Trophoblast cell (in vitro differentiated cells and primary cell): ENCODE results near the gene IL18R1.

Experiments
- DNase-seq, 2 donors: peaks; one replicate each; pipeline ENCODE4 v3.0.0-alpha.2; 2016
- H2AFZ ChIP-seq: 2 replicates; pipeline ENCODE4 v1.6.1; 2013; ENCODE audit warnings: low read length, moderate library complexity, mild to moderate bottlenecking; ENCODE audit not compliant: insufficient read depth, poor library complexity
- H2AK5ac ChIP-seq: 2 replicates; pipeline ENCODE4 v1.6.1; 2013; ENCODE audit warnings: mild to moderate bottlenecking, low read length
- H2BK120ac ChIP-seq: 2 replicates; pipeline ENCODE4 v1.6.1; 2013; ENCODE audit warnings: low read length, mild to moderate bottlenecking, moderate library complexity; ENCODE audit not compliant: insufficient read depth, poor library complexity
- H2BK12ac ChIP-seq: 2 replicates; pipeline ENCODE4 v1.6.1; 2013; ENCODE audit warnings: mild to moderate bottlenecking, low read length, moderate library complexity
- H2BK5ac ChIP-seq: 2 replicates; pipeline ENCODE4 v1.6.1; 2013; ENCODE audit warnings: low read length, low read depth, moderate library complexity, mild to moderate bottlenecking; ENCODE audit not compliant: poor library complexity
- H3K14ac ChIP-seq: 2 replicates; pipeline ENCODE4 v1.6.1; 2013; ENCODE audit warnings: mild to moderate bottlenecking, low read length
- H3K18ac ChIP-seq: 2 replicates; pipeline ENCODE4 v1.6.1; 2013; ENCODE audit warnings: mild to moderate bottlenecking, low read length
- H3K23ac ChIP-seq: 2 replicates; pipeline ENCODE4 v1.6.1; 2013; ENCODE audit warnings: low read length
- H3K27ac ChIP-seq: 2 replicates; pipeline ENCODE4 v1.5.1; 2013; ENCODE audit warnings: low read depth, mild to moderate bottlenecking, inconsistent platforms, low read length, moderate library complexity
- H3K27me3 ChIP-seq: 2 replicates; pipeline ENCODE4 v1.6.1; 2013; ENCODE audit warnings: inconsistent platforms, mild to moderate bottlenecking, low read length, moderate library complexity; ENCODE audit not compliant: insufficient read depth
- H3K36me3 ChIP-seq, 2 experiments: 1 replicate in 1 of 2; 2 replicates in 1 of 2; pipeline ENCODE4 v1.6.1; 2013; ENCODE audit warnings: low read length in 2 of 2, mild to moderate bottlenecking in 2 of 2, moderate library complexity in 1 of 2; ENCODE audit not compliant: insufficient read depth in 2 of 2, control insufficient read depth in 1 of 2
- H3K4ac ChIP-seq: 2 replicates; pipeline ENCODE4 v1.6.1; 2013; ENCODE audit warnings: low read depth, mild to moderate bottlenecking, low read length, moderate library complexity
- H3K4me1 ChIP-seq, 2 experiments: 1 replicate in 1 of 2; 2 replicates in 1 of 2; pipeline ENCODE4 v1.6.1; 2013; ENCODE audit warnings: low read length in 2 of 2, mild to moderate bottlenecking in 2 of 2, moderate library complexity in 1 of 2; ENCODE audit not compliant: insufficient read depth in 2 of 2, control insufficient read depth in 1 of 2
- H3K4me2 ChIP-seq: 2 replicates; pipeline ENCODE4 v1.6.1; 2013; ENCODE audit warnings: inconsistent platforms, mild to moderate bottlenecking, low read length, moderate library complexity
- H3K4me3 ChIP-seq: 2 replicates; pipeline ENCODE4 v1.5.1; 2013; ENCODE audit warnings: mild to moderate bottlenecking, low read depth, low read length, inconsistent platforms
- H3K79me1 ChIP-seq: one replicate; pipeline ENCODE4 v1.6.1; 2013; ENCODE audit warnings: low read length
- H3K79me2 ChIP-seq: 2 replicates; pipeline ENCODE4 v1.6.1; 2013; ENCODE audit warnings: low read length, mild to moderate bottlenecking; ENCODE audit not compliant: control insufficient read depth, insufficient read depth, poor library complexity
- H3K9ac ChIP-seq: 2 replicates; pipeline ENCODE4 v1.6.1; 2013; ENCODE audit warnings: mild to moderate bottlenecking, low read length
- H3K9me3 ChIP-seq: 2 replicates; pipeline ENCODE4 v1.6.1; 2013; ENCODE audit warnings: low read depth, mild to moderate bottlenecking, control low read depth, inconsistent platforms, low read length; ENCODE audit not compliant: insufficient read depth
- H4K12ac ChIP-seq: 2 replicates; pipeline ENCODE4 v1.6.1; 2013; ENCODE audit warnings: low read depth, mild to moderate bottlenecking, low read length, moderate library complexity
- H4K8ac ChIP-seq: 2 replicates; pipeline ENCODE4 v1.6.1; 2013; ENCODE audit warnings: low read depth, mild to moderate bottlenecking, low read length, moderate library complexity
- H4K91ac ChIP-seq: one replicate; pipeline ENCODE4 v1.6.1; 2013; ENCODE audit warnings: low read depth, mild to moderate bottlenecking, low read length, moderate library complexity
- WGBS: extraction: QIAGEN DNeasy Blood & Tissue Kit; methylation state at CpG from one replicate; pipeline ENCODE4 v1.1.7; 2013; ENCODE audit warnings: missing lambda C conversion rate; ENCODE audit not compliant: insufficient read length, insufficient coverage; ENCODE audit errors: extremely low coverage; 5-methylcytosine and 5-hydroxymethylcytosine counted together

IL18R1 gene

GRCh38 chr2:102368461-102369109 is 13.0 kb downstream of the IL18R1 start:
- H2BK120ac ChIP-seq, result no peak overlapping the region
- no peak for DNase-seq
- no peak overlapping the region for H2BK12ac ChIP-seq
- no peak overlapping the region for H3K4me3 ChIP-seq
- no peak overlapping the region for H2AFZ ChIP-seq
- H4K12ac ChIP-seq, result no peak overlapping the region
- no peaks in the 10 kb centered on the region for H3K79me2 ChIP-seq
- no peaks in the 10 kb centered on the region for H3K79me1 ChIP-seq
- H3K14ac ChIP-seq, result no peak overlapping the region
- no peak overlapping the region for H3K27ac ChIP-seq
- H4K91ac ChIP-seq, result no peak overlapping the region
- WGBS, result no CpG with 5 or more reads among the region's 5 CpGs
- H3K4ac ChIP-seq, result no peak overlapping the region
- H3K36me3 ChIP-seq, result no peaks in the 10 kb centered on the region
- no peaks in the 10 kb centered on the region for H3K27me3 ChIP-seq
- H3K4me2 ChIP-seq, result no peak overlapping the region
- no peak overlapping the region for H2AK5ac ChIP-seq
- H3K18ac ChIP-seq, result no peak overlapping the region
- H3K9ac ChIP-seq, result no peak overlapping the region
- H4K8ac ChIP-seq, result no peak overlapping the region
- H3K9me3 ChIP-seq, result peaks cover 4% of the 10 kb centered on the region
- no peak overlapping the region for H3K23ac ChIP-seq
- H3K4me1 ChIP-seq, result no peaks in the 10 kb centered on the region
- no peak overlapping the region for H2BK5ac ChIP-seq

- H3K27ac ChIP-seq, result no peak overlapping the region
- no peak overlapping the region for H3K14ac ChIP-seq
- no peak overlapping the region for H4K91ac ChIP-seq
- H4K12ac ChIP-seq, result no peak overlapping the region
- no peak overlapping the region for H4K8ac ChIP-seq
- no peak overlapping the region for H2BK120ac ChIP-seq
- H3K27me3 ChIP-seq, result no peaks in the 10 kb centered on the region
- H3K4ac ChIP-seq, result no peak overlapping the region
- H3K23ac ChIP-seq, result no peak overlapping the region
- H3K9ac ChIP-seq, result no peak overlapping the region
- H2AK5ac ChIP-seq, result no peak overlapping the region
- H3K4me2 ChIP-seq, result no peak overlapping the region
- DNase-seq, result no peak
- no CpG with 5 or more reads among the region's 1 CpG for WGBS
- no peaks in the 10 kb centered on the region for H3K36me3 ChIP-seq
- H3K9me3 ChIP-seq, result peaks cover 4% of the 10 kb centered on the region
- no peak overlapping the region for H2BK12ac ChIP-seq
- no peaks in the 10 kb centered on the region for H3K79me2 ChIP-seq
- H3K4me1 ChIP-seq, result no peaks in the 10 kb centered on the region
- no peaks in the 10 kb centered on the region for H3K79me1 ChIP-seq
- H2AFZ ChIP-seq, result no peak overlapping the region
- H3K4me3 ChIP-seq, result no peak overlapping the region
- H3K18ac ChIP-seq, result no peak overlapping the region
- no peak overlapping the region for H2BK5ac ChIP-seq
Observed at GRCh38 chr2:102369866-102370265, 14.3 kb downstream of the IL18R1 start.

GRCh38 chr2:102376052-102376591 is 20.5 kb downstream of the IL18R1 start:
- Histone ChIP-seq H3K4me2 (no peak overlapping the region), H2BK12ac (no peak overlapping the region), H3K27me3 (no peaks in the 10 kb centered on the region), H2BK5ac (no peak overlapping the region), H3K4me3 (no peak overlapping the region), H3K9ac (no peak overlapping the region), H3K9me3 (peaks cover 2% of the 10 kb centered on the region), H3K36me3 (no peaks in the 10 kb centered on the region), H4K12ac (no peak overlapping the region), H3K18ac (no peak overlapping the region), H2AFZ (no peak overlapping the region), H3K14ac (no peak overlapping the region), H3K23ac (no peak overlapping the region), H3K4me1 (no peaks in the 10 kb centered on the region), H2BK120ac (no peak overlapping the region), H4K8ac (no peak overlapping the region), H3K79me1 (no peaks in the 10 kb centered on the region), H3K79me2 (no peaks in the 10 kb centered on the region), H2AK5ac (no peak overlapping the region), H3K4ac (no peak overlapping the region), H3K27ac (no peak overlapping the region), H4K91ac (no peak overlapping the region)
- no CpG with 5 or more reads among the region's 1 CpG for WGBS
- DNase-seq, result no peak

- Histone ChIP-seq H3K4me3 (no peak overlapping the region), H2BK12ac (no peak overlapping the region), H3K79me2 (no peaks in the 10 kb centered on the region), H2BK120ac (no peak overlapping the region), H2BK5ac (no peak overlapping the region), H3K79me1 (no peaks in the 10 kb centered on the region), H4K12ac (no peak overlapping the region), H4K91ac (no peak overlapping the region), H3K9me3 (no peaks in the 10 kb centered on the region), H3K18ac (no peak overlapping the region), H2AK5ac (no peak overlapping the region), H3K27ac (no peak overlapping the region), H3K14ac (no peak overlapping the region), H3K23ac (no peak overlapping the region), H3K4me1 (no peaks in the 10 kb centered on the region), H2AFZ (no peak overlapping the region), H3K4ac (no peak overlapping the region), H3K4me2 (no peak overlapping the region), H3K27me3 (no peaks in the 10 kb centered on the region), H3K9ac (no peak overlapping the region), H3K36me3 (no peaks in the 10 kb centered on the region), H4K8ac (no peak overlapping the region)
- no peak for DNase-seq
Observed at GRCh38 chr2:102383722-102384121, 28.1 kb downstream of the IL18R1 start.
